Gastrocnemius medialis (tissue), 4 donors: ENCODE results near the gene TMEM150C. TPM values are rescaled to one million over a fixed set of nuclear protein-coding genes. Genes with fewer than 3 reads are reported as not detected.

Experiments
- ATAC-seq, 2 donors: fragments of 150-250 bp; one replicate each; pipeline ENCODE4 v1.9.1; 2016
- DNase-seq, 2 donors: peaks; one replicate each; pipeline ENCODE4 v3.0.0-alpha.2; 2019
- H3K27ac ChIP-seq, 4 donors: fragments of 200-600 bp; sonication (generic); 1 replicate in 1 of 4; 2 replicates in 3 of 4; pipeline ENCODE4 v1.5.1; 2016 to 2018; ENCODE audit warnings: mild to moderate bottlenecking in 2 of 4, moderate library complexity in 1 of 4
- H3K27me3 ChIP-seq, 3 donors: fragments of 200-600 bp; sonication (generic) in 2 of 3; 1 replicate in 1 of 3; 2 replicates in 2 of 3; pipeline versions ENCODE4 v1.5.1 to v1.6.0; 2016 to 2019; ENCODE audit warnings: mild to moderate bottlenecking in 1 of 3, moderate library complexity in 1 of 3
- H3K36me3 ChIP-seq, 2 donors: fragments of 200-600 bp; sonication (generic) in 1 of 2; one replicate each; pipeline ENCODE4 v1.5.1; 2017 to 2018
- H3K4me1 ChIP-seq, 2 donors: fragments of 200-600 bp; sonication (generic) in 1 of 2; one replicate each; pipeline ENCODE4 v1.5.1; 2016 to 2017; ENCODE audit warnings: mild to moderate bottlenecking in 2 of 2
- H3K4me3 ChIP-seq, 4 donors: fragments of 200-600 bp; sonication (generic) in 3 of 4; 1 replicate in 1 of 4; 2 replicates in 3 of 4; pipeline ENCODE4 v1.5.1; 2016 to 2019; ENCODE audit warnings: mild to moderate bottlenecking in 2 of 4
- H3K9me3 ChIP-seq, 3 donors: fragments of 200-600 bp; sonication (generic) in 2 of 3; 1 replicate in 1 of 3; 2 replicates in 2 of 3; pipeline ENCODE4 v1.5.1; 2016 to 2019
- POLR2A ChIP-seq, 2 donors: fragments of 450-650 bp; IDR thresholded peaks; one replicate each; pipeline ENCODE4 v1.6.1; 2017; ENCODE audit warnings: antibody characterized with exemption in 2 of 2, mild to moderate bottlenecking in 2 of 2, moderate library complexity in 2 of 2
- in situ Hi-C, 4 donors: fragments of 200-750 bp; cut with MboI; loops; one replicate each; pipeline versions ENCODE4 v1.15.0 to v1.8.0; 2017; ENCODE audit warnings: low sequenced_read_pairs in 4 of 4
- intact Hi-C: fragments of 100-400 bp; cut with DNase I; formaldehyde crosslinking; loops from one replicate; pipeline ENCODE4 v1.15.1; 2023; ENCODE audit warnings: low total_unique reads
- total RNA-seq, 4 donors: library from RNA; depleted of rRNA; stranded (reverse); fragments of >200 nt; gene quantifications; one replicate each; pipeline versions ENCODE4 v1.1.0 to v1.2.3, GENCODE V29; 2016
- TF ChIP-seq, protein P1 (sequence below), 5 experiments: fragments of 450-650 bp in 3 of 5; fragments of 200-600 bp in 2 of 5; sonication (generic) in 2 of 5; IDR thresholded peaks in 4 of 5; conservative IDR thresholded peaks in 1 of 5; 1 replicate in 4 of 5; 2 replicates in 1 of 5; pipeline ENCODE4 v1.5.1; 2016 to 2019; ENCODE audit warnings: antibody characterized with exemption in 5 of 5, mild to moderate bottlenecking in 3 of 5, moderate library complexity in 3 of 5

Gene TMEM150C
- total RNA-seq, 4 donors from 2014 or later, result 5.5 to 13.5 (median 7.8) TPM

DNA sequence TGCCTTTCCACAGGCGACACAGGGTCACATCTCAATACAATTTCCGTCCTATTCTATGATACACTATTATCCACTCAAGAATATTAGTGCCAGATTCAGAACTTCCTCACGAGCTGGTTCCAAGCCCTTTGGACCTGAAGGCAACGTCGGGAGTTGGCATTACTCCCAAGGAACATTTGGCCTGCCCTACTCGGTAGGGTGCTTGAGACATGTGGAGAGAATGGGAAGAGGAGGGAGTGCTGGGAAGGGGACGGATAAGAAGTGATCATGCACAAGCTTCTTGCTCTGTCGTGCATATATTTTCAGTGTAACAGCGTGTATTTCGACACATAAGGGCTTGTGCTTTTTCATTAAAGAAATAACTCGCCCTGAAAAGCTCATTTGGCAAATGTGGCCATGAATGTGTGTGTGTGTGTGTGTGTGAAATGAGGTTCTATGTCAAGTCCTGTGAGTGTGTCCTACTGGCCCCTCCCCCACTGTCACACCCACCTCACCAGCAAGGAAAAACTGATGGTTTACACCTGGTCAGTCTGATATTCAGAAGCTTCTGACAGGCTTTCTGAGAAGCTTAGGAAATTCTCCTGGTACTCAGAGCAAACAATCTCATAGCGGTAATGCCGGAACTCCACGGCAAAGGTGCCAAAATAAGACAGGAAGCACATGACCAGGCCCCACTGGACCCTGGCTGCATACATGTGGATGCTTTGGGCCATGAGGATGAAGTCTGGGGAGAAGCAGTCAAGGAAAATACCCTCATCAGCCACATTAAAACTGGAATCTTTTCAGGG is 76.6 kb downstream of the TMEM150C start:
- DNase-seq, result no peak
- Histone ChIP-seq H3K4me3 (no peak overlapping the region), H3K36me3 (no peaks in the 10 kb centered on the region), H3K9me3 (no peaks in the 10 kb centered on the region), H3K4me1 (no peaks in the 10 kb centered on the region), H3K27ac (no peak overlapping the region), H3K27me3 (no peaks in the 10 kb centered on the region)
- ATAC-seq, result no peak
- intact Hi-C loops, result no loop called here
- TF ChIP-seq, protein P1, sequence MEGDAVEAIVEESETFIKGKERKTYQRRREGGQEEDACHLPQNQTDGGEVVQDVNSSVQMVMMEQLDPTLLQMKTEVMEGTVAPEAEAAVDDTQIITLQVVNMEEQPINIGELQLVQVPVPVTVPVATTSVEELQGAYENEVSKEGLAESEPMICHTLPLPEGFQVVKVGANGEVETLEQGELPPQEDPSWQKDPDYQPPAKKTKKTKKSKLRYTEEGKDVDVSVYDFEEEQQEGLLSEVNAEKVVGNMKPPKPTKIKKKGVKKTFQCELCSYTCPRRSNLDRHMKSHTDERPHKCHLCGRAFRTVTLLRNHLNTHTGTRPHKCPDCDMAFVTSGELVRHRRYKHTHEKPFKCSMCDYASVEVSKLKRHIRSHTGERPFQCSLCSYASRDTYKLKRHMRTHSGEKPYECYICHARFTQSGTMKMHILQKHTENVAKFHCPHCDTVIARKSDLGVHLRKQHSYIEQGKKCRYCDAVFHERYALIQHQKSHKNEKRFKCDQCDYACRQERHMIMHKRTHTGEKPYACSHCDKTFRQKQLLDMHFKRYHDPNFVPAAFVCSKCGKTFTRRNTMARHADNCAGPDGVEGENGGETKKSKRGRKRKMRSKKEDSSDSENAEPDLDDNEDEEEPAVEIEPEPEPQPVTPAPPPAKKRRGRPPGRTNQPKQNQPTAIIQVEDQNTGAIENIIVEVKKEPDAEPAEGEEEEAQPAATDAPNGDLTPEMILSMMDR (IDR thresholded peaks at IDR 0.05 in 4 of 5, conservative IDR thresholded peaks at IDR 0.05 in 1 of 5), result no peak
- TF ChIP-seq POLR2A (IDR thresholded peaks at IDR 0.05), result no peak
- in situ Hi-C loops, result no loop called here

- no peak for ATAC-seq
- in situ Hi-C loops, result no loop called here
- DNase-seq, result no peak
Measured at GRCh38 chr4:82482387-82482786, 79.4 kb downstream of the TMEM150C start.

DNA sequence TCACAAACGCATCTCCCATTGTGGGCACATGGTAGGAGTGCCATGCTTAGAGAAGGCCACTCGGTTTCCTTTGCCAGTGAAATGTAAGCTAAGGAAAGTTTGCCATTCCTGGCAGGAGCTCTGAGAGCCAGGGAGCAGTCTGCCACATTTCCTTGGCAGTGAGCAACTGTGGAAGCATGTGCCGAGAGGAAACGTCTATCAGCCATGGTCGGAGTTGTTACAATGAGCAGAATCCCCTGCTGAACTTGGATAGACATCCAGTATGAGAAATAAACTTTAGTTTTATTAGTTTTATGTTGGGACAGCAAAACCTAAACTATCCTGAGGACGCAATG is 80.3 kb downstream of the TMEM150C start:
- Histone ChIP-seq H3K27ac (no peak overlapping the region), H3K36me3 (no peaks in the 10 kb centered on the region), H3K27me3 (no peaks in the 10 kb centered on the region), H3K9me3 (no peaks in the 10 kb centered on the region), H3K4me1 (no peaks in the 10 kb centered on the region), H3K4me3 (no peak overlapping the region)
- DNase-seq, result no peak
- in situ Hi-C loops, result no loop called here
- TF ChIP-seq, protein P1 (IDR thresholded peaks at IDR 0.05 in 4 of 5, conservative IDR thresholded peaks at IDR 0.05 in 1 of 5), result no peak
- no peak for TF ChIP-seq POLR2A (IDR thresholded peaks at IDR 0.05)
- intact Hi-C loops, result no loop called here
- no peak for ATAC-seq

More at GRCh38 chr4:82482387-82482786, 79.4 kb downstream of the TMEM150C start:
- Histone ChIP-seq H3K36me3 (no peaks in the 10 kb centered on the region), H3K4me3 (no peak overlapping the region), H3K27me3 (no peaks in the 10 kb centered on the region), H3K27ac (no peak overlapping the region), H3K4me1 (no peaks in the 10 kb centered on the region), H3K9me3 (no peaks in the 10 kb centered on the region)
- TF ChIP-seq, protein P1 (IDR thresholded peaks at IDR 0.05 in 4 of 5, conservative IDR thresholded peaks at IDR 0.05 in 1 of 5), result no peak
- TF ChIP-seq POLR2A (IDR thresholded peaks at IDR 0.05), result no peak
- intact Hi-C loops, result no loop called here

- in situ Hi-C loops, result no loop called here
- DNase-seq (no peak), ATAC-seq (no peak)
- H3K27ac ChIP-seq, result no peak overlapping the region
- no peak for TF ChIP-seq POLR2A (IDR thresholded peaks at IDR 0.05)
- TF ChIP-seq, protein P1 (IDR thresholded peaks at IDR 0.05 in 4 of 5, conservative IDR thresholded peaks at IDR 0.05 in 1 of 5), result no peak
- H3K27me3 ChIP-seq, result no peaks in the 10 kb centered on the region
- no peaks in the 10 kb centered on the region for H3K36me3 ChIP-seq
- no peaks in the 10 kb centered on the region for H3K4me1 ChIP-seq
- no peak overlapping the region for H3K4me3 ChIP-seq
- intact Hi-C loops, result no loop called here
- no peaks in the 10 kb centered on the region for H3K9me3 ChIP-seq
Measured at GRCh38 chr4:82480771-82481505, 80.8 kb downstream of the TMEM150C start.
